Limb (tissue), 2 donors: ENCODE measurements around the gene MIER1.
"Not testable (repeated sequence)": the region's sequence is repeated elsewhere in the genome, so short reads cannot be mapped to it uniquely, and the experiment has no call there.

ENCODE experiments used
- DNase-seq, 2 donors: peaks; one replicate each; pipeline ENCODE4 v3.0.0-alpha.2; 2016; ENCODE audit errors: extremely low spot score in 2 of 2

MIER1 gene

GRCh38 chr1:66937529-66938234, 12.9 kb downstream of the MIER1 start:
- no peak for DNase-seq

GRCh38 chr1:66938613-66939012, 13.8 kb downstream of the MIER1 start:
- DNase-seq: no peak

GRCh38 chr1:66940981-66941380, 16.2 kb downstream of the MIER1 start:
- no peak for DNase-seq

GRCh38 chr1:66943361-66943969, 18.7 kb downstream of the MIER1 start:
- no peak for DNase-seq

DNA sequence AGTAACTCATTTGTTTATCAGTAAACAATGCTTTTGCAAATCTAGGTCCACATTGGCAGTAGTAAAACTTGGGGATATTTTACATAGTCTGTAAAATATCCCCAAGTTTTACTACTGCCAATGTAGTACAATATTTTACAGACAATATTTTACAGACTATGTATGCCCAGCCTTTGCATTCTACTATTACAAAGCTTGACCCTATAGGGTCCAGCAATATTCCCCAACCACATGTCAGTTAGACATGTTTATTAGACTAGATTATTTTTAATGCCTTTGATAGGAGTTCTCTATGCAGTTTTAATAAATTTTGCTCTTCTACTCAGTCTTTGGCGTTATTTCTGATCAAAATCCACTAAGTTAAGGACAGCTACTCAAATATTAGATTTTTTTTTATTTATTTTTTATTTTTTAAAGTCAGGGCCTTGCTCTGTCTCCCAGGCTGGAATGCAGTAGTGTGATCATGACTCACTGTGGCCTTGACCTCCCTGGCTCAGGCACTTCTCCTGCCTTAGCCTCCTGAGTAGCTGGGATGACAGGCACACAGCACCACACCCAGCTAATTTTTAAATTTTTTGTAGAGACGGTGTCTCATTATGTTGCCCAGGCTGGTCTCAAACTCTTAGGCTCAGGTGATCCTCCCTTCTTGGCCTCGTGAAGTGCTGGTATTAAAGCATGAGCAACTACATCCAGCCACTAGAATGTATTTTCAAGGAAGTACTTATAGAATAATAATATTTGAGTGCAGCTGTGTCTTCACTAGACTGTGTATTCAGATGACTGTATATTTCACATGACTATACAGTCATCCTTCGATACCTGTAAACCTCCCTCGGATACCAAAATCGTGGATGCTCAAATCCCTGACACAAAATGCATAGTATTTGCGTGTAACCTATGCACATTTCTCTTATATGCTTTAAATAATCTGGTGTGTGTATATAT, 19.8 kb downstream of the MIER1 start:
- no peak for DNase-seq

GRCh38 chr1:66945316-66945715, 20.5 kb downstream of the MIER1 start:
- DNase-seq: no peak

GRCh38 chr1:66947267-66947666, 22.5 kb downstream of the MIER1 start:
- no peak for DNase-seq

- DNase-seq: no peak
Measured at GRCh38 chr1:66951513-66951912, 26.7 kb downstream of the MIER1 start.

- DNase-seq: no peak
Measured at GRCh38 chr1:66954208-66954607, 29.4 kb downstream of the MIER1 start.

DNA sequence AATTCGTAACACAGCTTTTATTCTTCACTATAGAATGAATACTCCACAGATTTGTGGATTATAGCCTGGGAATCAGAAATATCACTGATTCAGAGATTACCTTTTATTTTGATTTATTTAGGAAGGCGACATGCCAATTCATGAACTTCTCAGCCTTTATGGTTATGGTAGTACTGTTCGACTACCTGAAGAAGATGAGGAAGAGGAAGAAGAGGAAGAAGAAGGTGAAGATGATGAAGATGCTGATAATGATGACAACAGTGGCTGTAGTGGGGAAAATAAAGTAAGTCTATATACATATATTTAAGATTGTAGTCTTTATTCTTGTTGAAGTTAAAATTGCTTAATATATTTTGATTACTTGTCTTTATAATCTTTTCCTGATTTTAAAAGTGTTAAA, 33.1 kb downstream of the MIER1 start:
- no peak for DNase-seq

GRCh38 chr1:66966188-66966873, 41.5 kb downstream of the MIER1 start:
- DNase-seq: not testable (repeated sequence)

DNA sequence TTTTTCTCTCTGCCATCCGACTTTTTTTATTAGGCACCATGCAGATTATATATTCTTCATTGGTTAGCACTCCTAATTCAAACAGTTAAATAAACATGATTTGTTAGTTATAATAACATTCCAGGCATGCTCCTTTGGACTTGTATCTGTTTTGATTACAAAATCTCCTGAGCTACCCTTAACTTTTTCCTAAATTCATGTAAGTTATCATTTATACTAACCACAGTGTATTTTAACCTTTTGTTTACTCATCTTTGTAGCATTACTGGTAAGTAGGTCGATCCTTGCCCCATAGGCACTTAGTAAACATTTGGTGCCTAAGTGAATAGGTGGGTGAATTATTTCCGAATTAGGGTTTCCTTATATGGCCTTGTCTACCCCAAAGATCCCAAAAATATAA, 43.8 kb downstream of the MIER1 start:
- DNase-seq: no peak

DNA sequence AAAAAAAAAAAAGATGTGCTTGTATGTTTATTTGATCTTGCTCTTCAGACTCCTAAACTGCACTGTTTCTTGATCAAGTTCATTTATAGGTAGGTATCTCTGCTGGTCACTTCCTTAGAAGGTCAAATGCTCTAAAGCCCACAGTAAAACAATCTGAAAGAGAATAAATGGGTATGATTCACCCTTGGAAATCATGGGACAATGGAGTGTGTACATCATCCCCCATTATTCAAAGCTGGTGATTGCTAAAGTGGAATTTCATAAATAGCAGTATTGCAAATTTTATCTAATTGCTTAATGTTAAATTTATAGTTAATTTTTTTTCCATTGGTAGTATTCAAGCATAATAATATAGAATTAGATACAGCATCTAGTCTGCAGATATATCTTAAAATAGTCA, 53.4 kb downstream of the MIER1 start:
- no peak for DNase-seq

GRCh38 chr1:66979621-66980020, 54.8 kb downstream of the MIER1 start:
- not testable (repeated sequence) for DNase-seq

GRCh38 chr1:66980745-66981367, 56.1 kb downstream of the MIER1 start:
- DNase-seq: no peak

DNA sequence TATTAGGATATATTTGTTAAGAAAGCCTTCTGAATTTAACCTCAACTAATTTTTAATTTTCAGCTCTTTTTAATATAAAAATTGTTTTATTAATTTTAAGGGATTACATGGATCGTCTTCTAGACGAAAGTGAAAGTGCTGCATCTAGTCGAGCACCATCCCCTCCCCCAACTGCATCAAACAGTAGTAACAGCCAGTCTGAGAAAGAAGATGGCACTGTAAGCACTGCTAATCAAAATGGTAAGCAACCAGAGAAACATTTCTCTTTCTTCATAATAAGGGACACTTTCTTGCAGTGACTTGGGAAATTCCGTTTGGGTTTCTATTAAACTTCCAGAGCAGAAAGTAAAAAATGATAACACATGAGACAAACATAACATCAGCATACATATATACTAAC, 56.9 kb downstream of the MIER1 start:
- DNase-seq: no peak

DNA sequence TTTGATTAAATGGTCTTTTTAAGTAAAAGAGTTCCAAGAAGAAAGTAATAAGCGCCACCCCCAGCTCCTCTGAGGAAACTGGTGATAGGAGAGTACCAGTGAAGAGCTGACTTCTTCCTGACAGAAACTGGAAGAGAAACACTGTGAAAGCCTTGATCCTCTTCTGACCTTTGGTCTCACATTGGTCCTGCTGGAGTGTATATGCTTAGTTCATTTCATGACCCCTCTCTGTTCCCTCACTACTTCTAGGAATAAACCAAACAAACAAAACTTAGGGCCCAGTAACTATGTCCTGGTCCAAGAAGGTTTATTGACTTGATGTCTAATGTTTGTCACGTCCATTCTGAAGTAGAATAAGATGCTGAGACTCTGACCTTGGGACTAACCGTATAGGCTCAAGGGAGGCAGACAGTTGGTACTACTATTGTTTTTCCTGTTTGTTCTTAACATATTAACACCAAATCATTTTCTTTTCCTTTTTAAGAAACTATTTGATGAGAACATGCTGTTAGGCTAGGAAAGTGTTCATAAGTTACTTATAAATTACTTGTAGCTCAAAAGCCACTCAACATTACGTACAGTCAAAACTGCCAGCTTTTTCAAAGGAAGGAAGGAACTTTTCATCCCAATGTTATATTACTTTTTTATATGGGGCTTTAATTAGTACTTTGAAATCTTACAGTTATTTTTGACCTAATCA, 57.9 kb downstream of the MIER1 start:
- no peak for DNase-seq

DNA sequence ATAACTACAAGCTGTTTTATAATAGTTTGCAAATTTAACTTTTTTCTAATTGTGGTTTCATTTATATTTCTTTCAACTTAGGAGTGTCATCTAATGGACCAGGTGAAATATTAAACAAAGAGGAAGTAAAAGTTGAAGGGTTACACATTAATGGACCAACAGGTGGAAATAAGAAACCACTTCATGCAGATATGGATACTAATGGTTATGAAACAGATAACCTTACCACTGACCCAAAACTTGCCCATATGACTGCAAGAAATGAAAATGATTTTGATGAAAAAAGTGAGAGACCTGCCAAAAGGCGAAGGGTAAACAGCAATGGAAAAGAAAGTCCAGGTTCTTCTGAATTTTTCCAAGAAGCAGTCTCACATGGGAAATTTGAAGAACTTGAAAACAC, 59.7 kb downstream of the MIER1 start:
- no peak for DNase-seq

DNA sequence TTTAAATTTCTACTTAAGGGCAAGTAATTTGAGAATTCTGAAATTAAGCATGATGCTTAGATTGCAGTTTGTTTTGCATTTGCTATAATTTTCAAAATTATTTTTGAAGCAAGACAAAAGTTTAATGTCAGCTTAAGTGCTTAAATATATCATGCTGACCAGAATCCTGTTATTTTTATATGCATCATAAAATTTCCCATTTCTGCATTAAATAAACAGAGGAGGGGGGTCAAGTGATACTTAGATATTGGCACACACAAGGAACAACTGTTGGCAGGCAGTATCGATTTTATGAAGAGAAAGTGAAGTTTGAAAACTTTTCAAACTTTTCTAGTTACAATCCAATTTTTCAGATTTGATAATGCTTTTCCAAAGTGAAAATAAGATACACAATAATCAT, 61.0 kb downstream of the MIER1 start:
- no peak for DNase-seq

DNA sequence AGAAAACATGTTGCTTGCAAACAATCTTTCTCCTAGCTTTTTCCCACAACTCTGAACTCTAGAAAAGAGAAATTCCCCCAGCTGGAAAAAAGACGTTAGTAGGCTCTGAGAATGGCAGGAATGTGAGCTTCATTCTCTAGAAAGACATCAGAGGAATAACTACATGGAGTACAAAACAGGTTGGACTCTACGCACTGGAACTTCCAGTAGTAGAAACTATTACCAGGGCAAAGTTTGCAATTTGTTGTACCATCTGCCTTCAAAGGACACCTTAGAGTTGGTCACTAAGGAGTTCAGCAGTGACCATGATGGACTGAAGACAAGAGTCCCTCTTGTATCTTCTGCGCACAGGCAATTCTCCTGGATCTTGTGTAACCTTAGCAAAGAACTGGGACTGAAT, 68.3 kb downstream of the MIER1 start:
- DNase-seq: no peak
